GM21529 (cell line): ENCODE data around the gene KLHDC4.
A peak's percentile ranks its signal among the peaks of the same experiment; 100 is the strongest.
"Not testable (repeated sequence)": the region's sequence is repeated elsewhere in the genome, so short reads cannot be mapped to it uniquely, and the experiment has no call there.

Experiments used
- ATAC-seq: cut with Tn5 transposase; IDR thresholded peaks from one replicate; pipeline ENCODE4 v1.9.1; 2021; ENCODE audit not compliant: unreplicated experiment

The KLHDC4 gene

DNA sequence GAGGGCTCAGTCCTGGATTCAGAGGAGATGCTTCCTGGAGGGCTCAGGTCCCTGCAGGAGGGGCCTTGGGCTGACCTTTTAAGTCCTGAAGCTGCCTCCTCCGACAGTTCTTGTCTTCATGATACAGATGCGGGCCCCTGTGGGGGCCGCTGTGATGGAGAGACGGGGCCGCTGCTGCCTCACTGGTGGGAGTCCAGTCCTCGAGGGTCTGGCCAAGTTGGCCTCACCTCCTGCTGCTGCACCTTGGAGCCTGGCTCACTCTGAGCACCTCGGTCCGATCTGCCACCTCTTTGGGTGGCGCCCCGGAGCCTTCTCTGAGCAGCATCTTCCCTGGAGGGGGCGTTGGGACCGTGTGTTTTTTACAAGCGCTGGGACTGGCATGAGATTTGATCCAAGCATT, 79.1 kb downstream of the KLHDC4 start:
- no peak for ATAC-seq

DNA sequence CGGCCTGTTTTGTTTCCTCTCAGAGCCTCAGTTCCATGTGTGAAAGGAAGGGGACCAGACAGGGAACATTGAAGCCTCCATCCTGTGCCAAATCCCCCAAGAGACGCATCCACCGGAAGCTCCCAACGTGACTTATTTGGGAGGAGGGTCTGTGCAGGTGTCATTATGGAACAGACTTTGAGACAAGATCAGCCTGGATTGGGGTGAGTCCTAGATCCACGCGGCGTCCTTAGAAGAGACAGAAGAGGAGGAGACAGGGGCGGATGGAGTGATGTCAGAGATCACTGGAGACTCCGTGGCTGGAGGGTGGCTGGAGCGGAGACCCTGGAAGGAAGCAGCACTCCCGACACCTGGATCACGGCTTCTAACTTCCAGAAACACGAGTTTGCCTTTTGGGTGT, 80.0 kb downstream of the KLHDC4 start:
- no peak for ATAC-seq

DNA sequence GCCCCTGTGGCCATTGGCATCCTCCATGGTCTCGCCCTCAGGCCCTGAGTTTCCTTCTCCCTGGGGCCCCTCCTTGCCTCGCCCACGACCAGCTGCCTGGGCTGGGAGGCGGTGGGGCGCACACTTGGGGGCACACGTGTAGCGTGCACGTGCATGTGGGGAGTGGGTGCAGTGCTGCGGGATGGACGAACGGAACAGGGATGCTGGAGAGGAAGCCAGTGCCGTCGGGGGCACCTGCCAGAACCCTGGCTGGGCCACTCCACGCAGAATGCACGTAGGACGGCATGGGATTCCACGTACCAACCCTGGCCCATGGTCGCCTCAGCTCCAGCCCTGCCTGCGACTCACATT, 80.4 kb downstream of the KLHDC4 start:
- no peak for ATAC-seq

DNA sequence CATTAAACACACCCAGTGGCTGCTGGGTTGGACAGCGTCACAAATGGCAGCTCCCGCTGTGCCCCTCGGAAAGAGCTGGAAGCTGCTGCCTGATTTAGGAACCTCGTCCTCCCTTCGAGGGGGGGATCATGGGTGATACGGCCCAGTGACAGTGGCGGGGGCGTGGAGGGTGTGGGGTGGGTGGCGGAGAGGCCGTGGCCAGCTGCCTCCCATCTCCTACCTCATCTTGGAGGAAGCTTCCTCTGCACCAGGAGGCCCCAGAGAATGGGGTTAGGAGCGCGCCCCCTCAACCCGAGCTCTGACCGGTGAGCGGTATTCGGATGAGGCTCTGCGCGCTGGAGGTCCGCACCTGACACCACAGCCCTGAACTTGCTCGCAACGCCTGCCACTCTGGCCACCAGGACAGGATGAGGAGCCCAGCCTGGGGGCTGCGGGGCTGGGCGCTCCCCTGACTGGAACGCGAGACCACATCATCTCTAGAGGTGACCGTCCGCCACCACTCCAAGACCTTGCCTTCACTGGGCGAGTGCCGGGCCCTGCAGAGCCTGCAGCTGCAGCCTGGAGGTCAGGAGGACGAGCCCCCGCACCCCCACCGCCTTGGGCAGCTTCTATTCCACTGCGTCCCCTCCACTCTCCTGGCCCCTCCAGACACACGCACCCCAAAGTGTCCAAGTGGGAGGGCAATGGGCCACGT, 80.9 kb downstream of the KLHDC4 start:
- ATAC-seq = no peak

DNA sequence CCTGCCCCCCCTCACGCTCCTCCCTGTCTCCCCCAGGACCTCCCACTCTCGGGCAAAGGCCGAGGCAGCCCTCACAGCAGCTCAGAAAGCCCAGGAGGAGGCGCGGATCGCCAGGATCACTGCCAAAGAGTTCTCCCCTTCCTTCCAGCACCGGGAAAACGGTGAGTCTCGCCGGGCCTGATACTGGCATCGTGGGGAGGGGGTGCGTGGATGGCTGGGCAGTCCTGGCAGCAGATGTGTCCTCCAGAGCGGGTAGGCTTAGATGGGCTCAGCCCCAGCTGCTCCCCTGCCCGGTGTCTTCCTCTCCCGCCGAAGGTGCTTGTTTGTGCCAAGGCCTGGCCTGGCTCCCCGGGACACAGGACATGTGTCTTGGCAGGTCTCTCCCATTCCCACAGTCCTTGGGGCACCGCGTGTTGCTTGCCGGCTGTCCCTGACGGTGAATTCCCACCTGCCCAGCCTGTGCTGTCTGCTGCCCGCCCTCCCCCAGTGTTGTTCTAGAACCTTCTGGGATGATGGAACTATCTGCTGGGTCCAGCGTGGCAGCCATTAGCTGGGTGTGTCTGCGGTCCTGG, 81.6 kb downstream of the KLHDC4 start:
- ATAC-seq = no peak

DNA sequence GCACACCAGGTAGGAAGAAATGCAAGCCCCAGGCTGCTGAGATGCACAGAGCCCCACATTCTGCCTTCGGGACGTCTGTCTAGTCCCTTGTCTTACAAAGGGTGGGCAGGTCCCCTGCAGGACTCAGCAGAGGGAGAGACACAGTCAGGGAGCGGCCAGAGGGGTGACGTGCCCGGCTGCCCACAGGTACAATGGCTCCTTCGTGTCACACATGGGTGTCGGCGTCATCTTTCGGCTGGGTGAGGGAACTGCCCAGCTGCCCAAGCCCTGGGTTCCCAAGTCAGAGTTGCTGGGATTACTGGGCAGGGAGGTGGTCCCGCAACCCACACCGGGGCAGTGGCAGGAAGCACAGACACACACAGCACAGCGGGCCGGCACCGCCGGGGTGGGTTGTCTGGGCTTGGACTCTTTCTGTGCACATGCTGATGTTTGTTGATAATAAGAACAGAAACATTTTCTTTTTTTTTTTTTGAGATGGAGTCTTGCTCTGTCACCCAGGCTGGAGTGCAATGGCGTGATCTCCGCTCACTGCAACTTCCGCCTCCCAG, 82.9 kb downstream of the KLHDC4 start:
- ATAC-seq = no peak

DNA sequence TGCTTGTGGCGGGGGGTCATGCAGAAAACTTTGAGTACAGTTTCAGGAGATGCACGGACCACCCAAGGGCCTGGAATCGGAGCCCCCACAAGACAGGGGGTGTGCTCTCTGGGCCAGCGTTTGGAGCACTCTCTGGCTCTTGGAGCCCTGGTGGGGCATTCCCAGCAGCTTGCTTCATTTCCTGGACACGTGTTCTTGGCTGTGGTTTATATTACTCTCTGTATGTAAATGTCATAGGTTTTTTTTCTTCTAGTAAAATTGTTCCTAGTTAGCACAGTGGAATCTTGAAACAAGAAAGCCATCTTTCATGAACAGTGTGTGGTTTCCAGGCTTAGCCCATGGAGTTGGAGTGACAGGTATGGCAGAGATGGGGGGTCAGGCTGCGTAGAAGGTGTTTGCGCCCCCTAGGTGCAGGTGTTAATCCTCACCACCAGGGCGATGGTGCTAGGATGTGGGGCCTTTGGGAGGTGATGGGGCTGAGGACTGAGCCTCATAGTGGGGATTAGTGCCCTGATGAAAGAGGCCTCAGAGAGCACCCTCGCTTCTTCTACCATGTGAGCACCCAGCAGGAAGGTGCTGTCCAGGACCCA, 83.7 kb downstream of the KLHDC4 start:
- no peak for ATAC-seq

DNA sequence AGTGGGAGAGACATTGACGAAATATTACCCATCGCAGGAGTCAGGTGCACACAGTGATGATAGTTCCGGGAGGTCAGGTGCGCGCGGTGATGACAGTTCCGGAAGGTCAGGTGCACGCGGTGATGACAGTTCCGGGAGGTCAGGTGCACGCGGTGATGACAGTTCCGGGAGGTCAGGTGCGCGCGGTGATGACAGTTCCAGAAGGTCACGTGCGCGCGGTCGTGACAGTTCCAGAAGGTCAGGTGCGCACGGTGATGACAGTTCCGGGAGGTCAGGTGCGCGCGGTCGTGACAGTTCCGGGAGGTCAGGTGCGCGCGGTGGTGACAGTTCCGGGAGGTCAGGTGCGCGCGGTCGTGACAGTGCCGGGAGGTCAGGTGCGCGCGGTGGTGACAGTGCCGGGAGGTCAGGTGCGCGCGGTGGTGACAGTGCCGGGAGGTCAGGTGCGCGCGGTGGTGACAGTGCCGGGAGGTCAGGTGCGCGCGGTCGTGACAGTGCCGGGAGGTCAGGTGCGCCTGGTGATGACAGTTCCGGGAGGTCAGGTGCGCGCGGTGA, 84.7 kb downstream of the KLHDC4 start:
- ATAC-seq = not testable (repeated sequence)

DNA sequence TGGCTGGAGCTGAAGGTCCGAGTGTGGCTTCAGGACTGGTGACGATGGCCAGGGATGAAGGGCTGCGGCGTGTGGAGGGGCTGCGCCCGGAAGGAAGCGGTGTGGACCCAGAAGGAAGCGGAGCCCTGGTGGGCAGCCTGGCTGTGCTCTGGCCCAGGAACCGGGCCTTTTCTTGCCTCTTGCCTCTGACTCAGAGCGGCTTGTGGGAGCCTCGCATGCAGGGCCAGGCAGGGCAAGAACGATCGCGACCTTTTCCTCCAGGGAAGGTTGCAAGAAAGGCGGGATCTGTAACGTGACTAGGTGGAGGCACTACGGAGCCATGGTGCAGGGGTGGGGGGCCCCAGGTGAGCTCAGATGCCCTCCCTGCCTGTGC, 85.5 kb downstream of the KLHDC4 start:
- ATAC-seq = no peak

DNA sequence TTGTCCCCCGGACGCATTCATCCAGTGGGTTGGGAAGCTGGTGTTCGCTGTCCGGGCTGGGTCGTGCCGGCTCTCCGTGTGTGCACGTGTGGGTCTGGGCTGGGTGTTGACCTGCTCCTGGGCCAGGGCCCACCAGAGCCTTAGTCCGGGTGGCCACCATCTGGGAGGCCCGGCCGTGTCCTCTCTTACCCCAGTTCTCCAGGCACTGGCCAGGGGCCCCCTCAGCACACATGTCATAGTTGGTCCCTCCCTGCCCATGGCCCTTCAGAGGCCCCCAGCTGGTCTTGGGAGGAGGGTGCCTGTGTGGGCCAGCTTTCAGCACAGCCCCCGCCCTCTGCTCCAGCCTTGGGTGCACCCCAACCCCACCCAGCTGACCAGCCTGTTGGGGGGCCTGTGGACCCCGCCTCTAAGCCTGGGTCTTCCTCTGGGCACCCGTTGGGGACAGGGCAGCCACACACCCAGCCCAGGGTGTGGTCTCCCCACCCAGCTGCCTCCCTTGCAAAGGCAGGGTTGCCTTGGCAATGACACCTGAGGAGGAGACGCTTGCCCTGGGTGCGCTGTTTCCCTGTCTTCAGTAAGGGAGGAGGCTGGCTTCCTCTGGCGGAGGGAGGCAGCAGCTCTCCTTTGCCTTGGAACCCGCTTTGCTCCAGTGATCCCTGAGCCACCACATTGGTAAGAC, 86.1 kb downstream of the KLHDC4 start:
- no peak for ATAC-seq

DNA sequence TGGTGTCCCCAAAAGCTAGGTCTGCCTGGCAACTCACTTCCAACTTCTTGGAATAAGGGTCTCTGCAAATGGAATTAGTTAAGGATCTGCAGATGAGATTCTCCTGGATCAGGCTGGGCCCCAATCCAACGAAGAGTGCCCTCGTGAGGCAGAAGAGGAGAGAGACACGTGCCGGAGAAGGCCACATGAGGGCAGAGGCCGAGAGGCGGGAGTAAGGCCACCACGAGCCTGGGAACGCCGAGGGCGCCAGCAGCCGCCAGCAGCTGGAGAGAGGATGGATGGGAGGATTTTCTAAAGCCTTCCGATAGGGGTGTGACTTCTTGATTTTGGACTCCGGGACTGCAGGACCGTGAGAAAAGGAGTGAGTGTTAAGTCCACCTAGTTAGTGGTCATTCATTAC, 87.2 kb downstream of the KLHDC4 start:
- ATAC-seq = no peak

DNA sequence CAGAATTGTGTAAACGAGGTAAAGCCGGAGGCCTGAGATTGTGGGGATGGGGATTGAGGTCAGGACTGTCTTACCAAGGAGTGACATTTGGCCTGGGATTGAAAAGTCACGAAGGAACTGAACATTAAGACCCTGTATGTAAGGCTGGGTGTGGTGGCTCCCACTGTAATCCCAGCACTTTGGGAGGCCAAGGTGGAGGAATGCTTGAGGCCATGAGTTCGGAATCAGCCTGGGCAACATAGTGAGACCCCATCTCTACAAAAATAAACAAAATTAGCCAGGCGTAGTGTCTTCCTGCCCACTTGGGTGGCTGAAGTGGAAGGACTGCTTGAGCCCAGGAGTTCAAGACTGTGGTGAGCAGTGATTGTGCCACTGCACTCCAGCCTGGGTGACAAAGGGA, 88.0 kb downstream of the KLHDC4 start:
- no peak for ATAC-seq

DNA sequence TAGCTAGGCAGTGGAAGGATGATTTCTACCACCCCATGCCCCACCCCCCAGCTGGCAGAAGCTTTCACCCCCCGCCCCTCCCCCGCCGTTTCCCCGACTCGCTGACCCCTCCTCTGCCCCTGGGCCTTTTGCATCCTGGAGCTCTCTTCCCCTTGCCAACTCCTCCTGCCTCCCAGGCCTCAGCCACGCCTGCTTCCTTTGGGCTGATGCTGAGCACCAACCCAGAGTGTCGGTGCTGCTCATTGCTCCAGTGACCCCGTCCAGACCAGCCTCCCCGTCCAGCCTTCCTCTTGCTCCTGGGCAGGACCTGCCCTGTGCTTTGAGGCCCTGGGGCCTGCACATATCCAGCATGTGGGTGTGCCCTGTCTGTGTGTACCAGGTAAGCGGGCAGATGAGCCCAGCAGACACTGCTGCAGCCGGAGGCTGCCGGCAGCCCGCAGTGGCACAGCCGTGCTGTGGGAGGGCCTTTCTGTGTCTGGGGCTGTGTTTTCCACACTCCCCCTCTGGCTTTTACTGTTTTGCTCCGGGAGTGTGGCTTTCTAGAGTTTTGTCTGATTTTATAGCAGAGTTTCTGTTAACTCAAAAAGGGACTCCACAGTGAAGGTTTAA, 90.6 kb downstream of the KLHDC4 start:
- no peak for ATAC-seq

DNA sequence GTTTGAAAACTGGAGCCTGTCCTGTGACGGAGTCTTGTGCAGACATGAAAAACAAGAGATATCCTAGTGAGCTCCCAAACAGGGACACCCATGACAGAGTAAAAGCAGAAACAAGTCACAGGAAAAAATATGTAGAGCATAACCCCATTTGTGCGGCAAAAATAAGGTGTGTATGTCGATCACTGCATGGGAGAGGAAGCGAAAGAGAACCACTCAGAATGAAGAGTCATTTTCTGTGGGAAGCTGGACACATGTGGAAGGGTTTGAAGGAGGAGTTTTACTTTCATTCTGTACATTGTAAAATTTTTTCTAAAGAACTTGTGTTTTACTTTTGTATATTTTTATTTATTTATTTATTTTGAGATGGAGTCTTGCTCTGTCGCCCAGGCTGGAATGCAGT, 91.4 kb downstream of the KLHDC4 start:
- no peak for ATAC-seq

DNA sequence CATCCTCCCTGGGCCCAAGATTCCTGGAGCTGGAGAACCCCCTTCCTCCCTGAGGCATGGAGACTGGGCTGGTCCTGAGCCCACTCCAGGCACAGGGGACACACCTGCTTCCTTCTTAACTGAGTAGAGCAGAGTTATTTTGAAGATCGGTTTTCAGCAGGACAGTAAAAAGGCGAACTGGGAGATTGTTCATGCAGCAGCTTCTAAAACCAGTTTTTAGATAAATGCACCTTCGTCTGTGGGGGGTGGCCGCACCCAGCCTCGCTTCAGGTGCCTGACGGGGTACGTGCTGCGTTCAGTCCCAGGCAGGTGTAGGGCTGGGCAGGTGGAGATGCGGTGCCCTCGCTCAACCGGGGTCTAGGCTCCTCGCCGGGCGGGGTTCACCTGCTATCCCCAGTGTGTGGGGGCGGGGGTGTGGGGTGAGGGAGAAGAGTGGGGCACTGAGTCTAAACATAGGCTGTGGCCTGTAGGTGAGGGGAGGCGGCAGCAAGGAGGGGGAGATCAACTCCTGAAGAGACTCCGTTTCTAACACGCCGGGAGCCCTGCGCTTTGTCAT, 94.0 kb downstream of the KLHDC4 start:
- ATAC-seq = peak; percentile 58

DNA sequence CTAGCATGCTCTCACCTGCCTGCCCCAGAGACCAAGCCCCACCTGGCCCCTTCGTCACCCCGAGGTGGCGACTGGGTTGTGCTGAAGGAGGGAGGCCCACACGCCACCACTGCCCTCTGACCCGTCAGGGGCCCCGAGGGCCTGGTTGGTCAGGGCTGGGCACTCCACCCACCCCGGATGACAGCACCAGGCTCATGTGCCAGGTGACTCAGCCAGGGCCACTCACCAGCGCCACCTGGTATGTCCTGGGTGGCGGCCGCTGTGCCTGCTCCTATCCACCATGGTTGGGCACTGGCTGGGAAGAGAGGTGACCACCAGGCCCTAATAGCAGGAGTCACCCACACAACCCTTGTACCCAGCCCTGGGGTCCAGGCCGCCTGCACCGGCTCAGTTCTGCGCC, 94.6 kb downstream of the KLHDC4 start:
- no peak for ATAC-seq

DNA sequence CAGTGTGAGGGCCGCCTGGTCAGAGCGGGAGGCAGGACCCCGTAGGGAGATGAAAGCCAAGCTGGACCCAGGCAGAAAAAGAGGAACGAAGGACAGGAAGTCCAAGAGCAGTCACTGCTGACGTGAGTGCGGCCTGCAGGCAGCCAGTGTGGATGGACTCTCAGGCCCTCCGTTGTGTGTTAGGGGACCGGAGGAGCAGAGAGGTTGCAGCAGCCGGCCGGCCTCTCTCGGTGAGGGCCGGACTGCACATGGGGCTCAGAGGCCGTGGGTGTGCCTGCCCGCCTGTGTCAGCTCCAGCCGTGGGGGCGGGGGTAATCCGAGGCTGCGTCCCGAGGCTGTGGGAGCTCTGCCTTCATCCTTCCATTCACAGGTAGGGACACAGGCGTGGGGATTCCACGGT, 96.1 kb downstream of the KLHDC4 start:
- ATAC-seq = no peak

DNA sequence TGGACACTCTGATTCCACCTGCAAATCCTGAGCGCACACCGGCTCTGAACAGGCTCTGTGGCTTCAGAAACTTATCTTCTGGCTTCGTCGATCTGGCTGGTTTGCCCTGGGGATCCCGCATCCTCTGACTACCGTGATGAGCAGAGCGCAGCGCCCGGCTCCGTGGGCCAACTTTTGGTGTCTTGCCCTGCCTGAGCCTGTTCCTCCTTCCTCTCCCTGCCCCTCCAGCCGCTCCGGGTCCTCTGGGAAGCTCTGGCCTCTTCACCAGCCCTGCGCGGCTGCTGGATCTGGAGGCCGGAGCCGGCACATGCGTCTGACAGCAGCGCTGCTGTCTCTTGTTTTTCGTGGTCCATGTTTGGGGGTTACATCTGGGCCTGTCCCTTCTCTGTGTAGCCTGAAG, 97.8 kb downstream of the KLHDC4 start:
- no peak for ATAC-seq

DNA sequence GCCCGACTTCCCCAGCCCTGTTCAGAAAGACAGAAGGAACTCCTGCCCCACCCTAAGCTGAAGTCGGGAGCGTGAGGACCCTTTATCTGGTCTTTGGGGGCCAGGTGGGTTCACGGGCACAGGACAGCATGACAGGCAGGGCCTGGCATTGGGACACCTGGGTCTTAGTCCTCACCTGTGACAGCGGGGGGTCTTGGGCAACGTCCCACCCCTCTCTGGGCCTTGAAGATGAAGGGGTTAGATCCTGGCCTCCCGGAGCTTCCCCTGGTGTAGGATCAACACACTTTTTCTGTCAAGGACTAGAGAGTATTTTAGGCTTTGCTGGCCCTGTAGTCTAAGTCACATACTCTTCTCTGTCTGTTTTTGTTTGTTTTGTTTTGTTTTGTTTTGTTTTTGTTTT, 98.3 kb downstream of the KLHDC4 start:
- no peak for ATAC-seq

DNA sequence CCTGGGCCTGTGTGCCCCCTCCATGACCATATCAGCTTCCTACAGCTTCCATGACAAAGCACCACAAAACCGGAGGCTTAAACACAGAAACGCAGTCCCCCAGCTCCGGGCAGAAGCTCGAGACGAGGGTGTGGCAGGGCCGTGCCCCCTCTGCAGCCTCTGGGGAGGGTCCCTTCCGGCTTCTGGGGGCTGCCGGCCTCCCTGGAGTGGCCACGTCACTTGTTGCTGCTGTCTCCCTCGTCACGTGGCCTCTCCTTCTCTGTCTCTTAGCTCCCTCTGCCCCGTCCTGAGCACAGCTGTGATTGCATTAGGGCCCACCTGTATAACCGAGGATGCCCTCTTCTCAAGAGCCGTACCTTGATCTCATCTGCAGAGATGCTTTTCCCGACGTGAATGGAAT, 98.9 kb downstream of the KLHDC4 start:
- ATAC-seq = no peak

DNA sequence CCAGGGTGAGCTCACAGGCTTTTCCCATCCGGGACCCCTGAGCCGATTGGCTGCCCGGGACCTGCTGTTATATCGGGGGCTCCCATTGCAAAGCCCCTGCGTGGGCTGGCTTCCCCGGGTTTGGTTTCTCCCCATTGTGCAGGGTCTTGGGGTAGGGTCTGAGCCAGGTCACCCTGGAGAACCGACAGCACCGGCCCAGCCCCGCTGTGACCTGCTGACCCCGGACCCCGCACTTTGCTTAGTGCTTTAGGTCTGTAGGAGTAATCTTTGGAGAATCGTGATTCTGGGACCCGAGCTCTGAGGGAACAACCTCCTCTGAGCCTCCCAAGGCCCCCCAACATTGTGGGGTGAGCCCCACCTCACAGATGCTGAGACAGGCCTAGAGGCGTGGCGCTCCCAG, 100.6 kb downstream of the KLHDC4 start:
- ATAC-seq = no peak
